Measurements from ENCODE around the gene PSMB3.

The PSMB3 gene

DNA sequence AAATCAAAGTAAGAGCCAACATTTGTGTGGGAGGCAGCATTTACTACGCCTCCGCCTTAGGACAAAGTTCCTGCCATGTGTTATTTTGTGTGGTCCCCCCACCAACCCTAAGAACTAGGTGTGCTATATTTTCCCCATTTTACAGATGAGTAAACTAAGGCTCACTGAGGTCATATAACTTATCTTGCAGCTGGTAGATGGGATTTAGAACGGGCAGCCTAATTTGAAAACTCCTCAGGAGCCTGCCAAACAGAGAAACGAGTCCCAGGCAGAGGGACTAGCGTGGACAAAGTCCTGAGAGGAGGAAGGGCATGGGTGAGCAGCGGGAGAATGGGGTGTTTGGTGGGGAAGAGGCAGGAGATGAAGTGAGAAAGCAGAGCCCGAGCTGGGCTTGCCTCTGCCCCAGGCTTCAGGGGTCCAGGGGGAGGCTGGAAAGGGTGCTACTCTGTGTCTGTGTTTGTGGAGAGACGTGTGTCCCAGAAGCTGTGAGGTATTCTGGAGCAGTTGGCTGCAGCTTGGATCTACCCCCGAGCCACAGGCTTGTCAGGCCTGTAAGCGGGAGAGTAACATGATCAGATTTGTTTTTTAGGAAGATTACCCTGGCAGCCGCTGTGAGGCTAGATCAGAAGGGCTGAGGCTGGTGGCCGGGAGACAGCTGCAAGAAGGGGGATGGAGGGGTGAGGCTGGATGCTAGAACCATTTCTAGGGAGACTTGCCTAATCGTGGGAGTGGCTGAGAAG is 42.5 kb upstream of the PSMB3 start:
- no peak overlapping the region for H3K4me3 ChIP-seq (ENCODE audit: low read depth in 1 of 2, low read length in 2 of 2)
- no peaks in the 10 kb centered on the region for H3K9me3 ChIP-seq (ENCODE audit: low read length)
- H3K4me1 ChIP-seq (ENCODE audit: insufficient read depth, low read length): peaks cover 12% of the 10 kb centered on the region
- H3K27ac ChIP-seq (ENCODE audit: low read depth, low read length): no peak overlapping the region
- no peak overlapping the region for H3K9ac ChIP-seq (ENCODE audit: low read length)
- H3K36me3 ChIP-seq (ENCODE audit: insufficient read depth, low read length): peaks cover 62% of the 10 kb centered on the region
- H3K27me3 ChIP-seq (ENCODE audit: control insufficient read depth in 1 of 2, insufficient read depth in 2 of 2, low read length in 2 of 2): no peaks in the 10 kb centered on the region

DNA sequence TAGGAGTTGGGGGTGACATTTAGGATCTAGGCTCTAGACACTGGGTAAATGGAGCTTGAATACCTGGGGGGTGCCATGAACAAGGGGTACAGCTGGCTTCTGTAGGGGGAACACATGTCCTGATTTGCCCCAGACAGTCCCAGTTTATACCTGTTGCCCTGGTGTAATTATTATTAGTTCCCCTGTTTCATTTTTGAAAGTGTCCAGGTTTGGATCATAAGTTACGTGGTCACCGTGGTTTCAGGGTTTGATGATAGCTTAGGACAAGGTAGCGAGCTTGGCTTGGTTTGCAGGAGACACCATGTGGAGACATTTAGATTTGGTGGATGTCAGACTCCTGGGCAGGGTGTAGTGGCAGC is 42.0 kb upstream of the PSMB3 start:
- no peaks in the 10 kb centered on the region for H3K9me3 ChIP-seq (ENCODE audit: low read length)
- no peaks in the 10 kb centered on the region for H3K27me3 ChIP-seq (ENCODE audit: control insufficient read depth in 1 of 2, insufficient read depth in 2 of 2, low read length in 2 of 2)
- no peak overlapping the region for H3K9ac ChIP-seq (ENCODE audit: low read length)
- H3K4me1 ChIP-seq (ENCODE audit: insufficient read depth, low read length): peaks cover 12% of the 10 kb centered on the region
- H3K36me3 ChIP-seq (ENCODE audit: insufficient read depth, low read length): peaks cover 65% of the 10 kb centered on the region
- no peak overlapping the region for H3K4me3 ChIP-seq (ENCODE audit: low read depth in 1 of 2, low read length in 2 of 2)
- no peak overlapping the region for H3K27ac ChIP-seq (ENCODE audit: low read depth, low read length)

DNA sequence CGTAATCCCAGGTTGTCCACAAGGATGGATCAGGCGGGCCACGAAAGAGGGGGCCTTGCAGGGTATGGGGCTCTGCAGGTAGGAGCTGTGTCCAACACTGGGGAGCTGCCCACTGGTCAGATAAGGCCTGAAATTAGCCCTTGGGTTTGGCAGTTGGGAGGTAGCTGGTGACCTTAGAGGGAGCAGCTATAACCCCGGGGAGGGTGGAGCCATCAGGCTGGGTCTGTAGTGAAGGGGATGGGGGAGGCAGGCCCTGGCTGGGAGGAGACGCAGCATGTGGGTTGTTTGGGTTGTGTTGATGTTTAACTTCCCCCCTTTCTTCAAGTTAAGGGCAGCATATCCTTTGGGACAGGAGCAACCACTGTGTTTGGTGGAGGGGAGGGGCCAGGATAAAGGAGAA is 41.6 kb upstream of the PSMB3 start:
- H3K27me3 ChIP-seq (ENCODE audit: control insufficient read depth in 1 of 2, insufficient read depth in 2 of 2, low read length in 2 of 2): no peaks in the 10 kb centered on the region
- H3K36me3 ChIP-seq (ENCODE audit: insufficient read depth, low read length): peaks cover 69% of the 10 kb centered on the region
- no peak overlapping the region for H3K9ac ChIP-seq (ENCODE audit: low read length)
- no peak overlapping the region for H3K4me3 ChIP-seq (ENCODE audit: low read depth in 1 of 2, low read length in 2 of 2)
- peaks cover 12% of the 10 kb centered on the region for H3K4me1 ChIP-seq (ENCODE audit: insufficient read depth, low read length)
- H3K27ac ChIP-seq (ENCODE audit: low read depth, low read length): no peak overlapping the region
- H3K9me3 ChIP-seq (ENCODE audit: low read length): no peaks in the 10 kb centered on the region

DNA sequence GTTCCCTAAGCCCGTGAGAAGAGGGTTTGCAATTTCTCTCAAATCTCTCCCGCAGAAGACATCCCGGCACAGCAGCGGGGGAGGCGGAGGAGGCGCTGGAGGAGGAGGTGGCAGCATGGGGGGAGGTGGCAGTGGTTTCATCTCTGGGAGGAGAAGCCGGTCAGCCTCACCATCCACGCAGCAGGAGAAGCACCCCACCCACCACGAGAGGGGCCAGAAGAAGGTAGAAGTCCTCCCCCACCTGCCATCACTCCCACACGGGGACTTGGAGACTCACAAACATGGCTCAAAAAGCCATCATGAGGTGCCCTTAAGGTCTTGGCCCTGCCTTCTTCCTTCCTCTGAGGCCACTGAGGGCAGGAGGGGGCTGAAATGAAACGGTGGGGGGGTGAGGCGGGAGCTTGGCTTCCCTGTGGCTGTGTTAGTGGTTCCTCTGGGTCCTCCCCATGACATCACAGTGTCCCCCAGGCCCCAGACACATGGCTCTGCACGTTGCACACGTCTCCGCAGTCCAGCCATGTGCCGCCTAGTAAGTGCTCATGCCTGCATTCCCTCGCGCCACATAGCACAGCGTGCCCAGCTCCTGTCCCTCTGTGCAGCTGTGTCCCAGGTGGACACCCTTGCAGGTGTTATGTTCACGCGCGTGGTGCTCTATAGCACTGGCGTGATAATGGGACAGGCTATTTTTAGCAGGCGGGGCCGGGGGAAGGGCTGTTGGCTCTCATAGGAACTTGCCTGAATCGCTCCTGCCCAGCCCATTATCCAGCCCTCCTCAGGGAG is 40.6 kb upstream of the PSMB3 start:
- no peak overlapping the region for H3K27ac ChIP-seq (ENCODE audit: low read depth, low read length)
- no peaks in the 10 kb centered on the region for H3K27me3 ChIP-seq (ENCODE audit: control insufficient read depth in 1 of 2, insufficient read depth in 2 of 2, low read length in 2 of 2)
- no peak overlapping the region for H3K9ac ChIP-seq (ENCODE audit: low read length)
- H3K9me3 ChIP-seq (ENCODE audit: low read length): no peaks in the 10 kb centered on the region
- no peak overlapping the region for H3K4me3 ChIP-seq (ENCODE audit: low read depth in 1 of 2, low read length in 2 of 2)
- peaks cover 4% of the 10 kb centered on the region for H3K4me1 ChIP-seq (ENCODE audit: insufficient read depth, low read length)
- H3K36me3 ChIP-seq (ENCODE audit: insufficient read depth, low read length): peaks cover 79% of the 10 kb centered on the region

DNA sequence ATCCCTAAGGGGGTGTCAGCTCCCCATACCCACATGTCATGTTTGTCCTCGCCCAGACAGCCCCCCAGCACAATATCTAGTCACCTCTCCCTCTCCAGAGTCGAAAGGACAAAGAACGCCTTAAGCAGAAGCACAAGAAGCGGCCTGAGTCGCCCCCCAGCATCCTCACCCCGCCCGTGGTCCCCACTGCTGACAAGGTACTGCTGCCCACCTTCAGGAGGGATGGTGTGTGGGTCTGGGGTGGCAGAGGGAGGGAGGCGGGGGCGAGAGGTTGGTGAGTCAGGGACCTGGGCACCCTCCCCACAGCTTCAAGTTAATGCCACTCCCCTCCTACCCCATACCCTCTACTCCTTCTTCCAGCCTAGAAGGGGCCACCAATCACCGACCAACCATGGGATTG is 39.9 kb upstream of the PSMB3 start:
- Histone ChIP-seq H3K27ac (ENCODE audit: low read depth, low read length) (no peak overlapping the region), H3K36me3 (ENCODE audit: insufficient read depth, low read length) (peaks cover 84% of the 10 kb centered on the region), H3K9me3 (ENCODE audit: low read length) (no peaks in the 10 kb centered on the region), H3K9ac (ENCODE audit: low read length) (no peak overlapping the region), H3K4me3 (ENCODE audit: low read depth in 1 of 2, low read length in 2 of 2) (no peak overlapping the region), H3K27me3 (ENCODE audit: control insufficient read depth in 1 of 2, insufficient read depth in 2 of 2, low read length in 2 of 2) (no peaks in the 10 kb centered on the region), H3K4me1 (ENCODE audit: insufficient read depth, low read length) (no peaks in the 10 kb centered on the region)

DNA sequence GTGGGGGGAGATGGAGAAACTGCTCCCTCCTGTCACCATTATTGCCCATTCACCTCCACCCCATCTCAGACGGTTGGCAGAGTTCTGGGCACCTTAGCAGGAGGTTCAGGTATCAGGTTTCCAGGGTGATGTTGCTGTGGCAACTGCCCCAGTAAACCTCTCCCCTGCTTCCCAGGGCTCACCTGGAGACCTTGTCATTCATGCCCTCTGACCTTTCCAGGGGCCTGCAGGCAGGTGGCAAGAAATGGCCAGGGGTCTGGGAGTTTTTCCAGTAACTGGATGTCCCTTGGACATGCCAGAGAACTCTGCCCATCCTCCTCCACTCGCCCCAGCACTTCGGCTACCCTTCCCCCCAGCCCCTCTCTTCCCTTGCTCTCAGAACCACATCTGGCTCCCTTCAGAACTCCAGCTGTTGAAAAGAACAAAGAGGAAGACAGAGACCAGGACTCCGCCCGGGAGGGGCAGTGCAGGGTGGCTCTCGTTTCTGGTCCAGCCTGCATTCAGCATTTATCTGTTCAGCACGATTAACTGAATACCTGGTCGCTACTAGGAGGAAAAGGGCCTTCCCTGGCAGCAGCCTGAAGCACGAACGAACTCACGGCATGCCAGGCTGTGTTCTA is 39.0 kb upstream of the PSMB3 start:
- H3K27ac ChIP-seq (ENCODE audit: low read depth, low read length): no peak overlapping the region
- H3K4me1 ChIP-seq (ENCODE audit: insufficient read depth, low read length): no peaks in the 10 kb centered on the region
- H3K9ac ChIP-seq (ENCODE audit: low read length): no peak overlapping the region
- no peak overlapping the region for H3K4me3 ChIP-seq (ENCODE audit: low read depth in 1 of 2, low read length in 2 of 2)
- H3K27me3 ChIP-seq (ENCODE audit: control insufficient read depth in 1 of 2, insufficient read depth in 2 of 2, low read length in 2 of 2): no peaks in the 10 kb centered on the region
- peaks cover 89% of the 10 kb centered on the region for H3K36me3 ChIP-seq (ENCODE audit: insufficient read depth, low read length)
- H3K9me3 ChIP-seq (ENCODE audit: low read length): no peaks in the 10 kb centered on the region

DNA sequence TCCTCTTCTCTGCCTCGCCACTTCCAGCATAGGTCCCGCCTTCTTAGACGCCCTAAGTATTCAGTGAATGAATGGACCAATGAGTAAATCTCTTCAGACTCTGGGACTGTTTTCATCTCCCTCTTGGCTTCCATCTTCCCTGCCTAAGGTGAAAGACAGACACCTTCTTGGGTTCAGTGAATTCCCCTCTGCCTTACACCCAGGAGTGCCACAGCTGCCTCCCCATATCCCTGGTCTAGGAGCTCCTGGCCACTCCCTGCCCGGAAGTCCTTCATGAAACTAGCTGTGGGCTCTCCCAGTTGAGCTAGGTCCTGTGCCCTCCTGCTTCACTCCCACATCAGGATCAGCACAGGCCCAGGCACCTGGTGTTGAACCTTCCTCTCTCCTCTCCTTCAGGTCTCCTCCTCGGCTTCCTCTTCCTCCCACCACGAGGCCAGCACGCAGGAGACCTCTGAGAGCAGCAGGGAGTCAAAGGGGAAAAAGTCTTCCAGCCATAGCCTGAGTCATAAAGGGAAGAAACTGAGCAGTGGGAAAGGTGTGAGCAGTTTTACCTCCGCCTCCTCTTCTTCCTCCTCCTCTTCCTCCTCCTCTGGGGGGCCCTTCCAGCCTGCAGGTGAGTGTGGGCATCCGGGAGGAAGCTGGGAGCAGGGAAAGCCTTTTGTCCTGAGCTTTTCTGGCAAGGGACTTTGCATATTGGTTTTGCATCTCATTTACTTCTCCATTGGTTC is 37.2 kb upstream of the PSMB3 start:
- Histone ChIP-seq H3K27me3 (ENCODE audit: control insufficient read depth in 1 of 2, insufficient read depth in 2 of 2, low read length in 2 of 2) (no peaks in the 10 kb centered on the region), H3K9me3 (ENCODE audit: low read length) (no peaks in the 10 kb centered on the region), H3K4me1 (ENCODE audit: insufficient read depth, low read length) (no peaks in the 10 kb centered on the region), H3K27ac (ENCODE audit: low read depth, low read length) (no peak overlapping the region), H3K36me3 (ENCODE audit: insufficient read depth, low read length) (peaks cover 84% of the 10 kb centered on the region), H3K4me3 (ENCODE audit: low read depth in 1 of 2, low read length in 2 of 2) (no peak overlapping the region), H3K9ac (ENCODE audit: low read length) (no peak overlapping the region)

DNA sequence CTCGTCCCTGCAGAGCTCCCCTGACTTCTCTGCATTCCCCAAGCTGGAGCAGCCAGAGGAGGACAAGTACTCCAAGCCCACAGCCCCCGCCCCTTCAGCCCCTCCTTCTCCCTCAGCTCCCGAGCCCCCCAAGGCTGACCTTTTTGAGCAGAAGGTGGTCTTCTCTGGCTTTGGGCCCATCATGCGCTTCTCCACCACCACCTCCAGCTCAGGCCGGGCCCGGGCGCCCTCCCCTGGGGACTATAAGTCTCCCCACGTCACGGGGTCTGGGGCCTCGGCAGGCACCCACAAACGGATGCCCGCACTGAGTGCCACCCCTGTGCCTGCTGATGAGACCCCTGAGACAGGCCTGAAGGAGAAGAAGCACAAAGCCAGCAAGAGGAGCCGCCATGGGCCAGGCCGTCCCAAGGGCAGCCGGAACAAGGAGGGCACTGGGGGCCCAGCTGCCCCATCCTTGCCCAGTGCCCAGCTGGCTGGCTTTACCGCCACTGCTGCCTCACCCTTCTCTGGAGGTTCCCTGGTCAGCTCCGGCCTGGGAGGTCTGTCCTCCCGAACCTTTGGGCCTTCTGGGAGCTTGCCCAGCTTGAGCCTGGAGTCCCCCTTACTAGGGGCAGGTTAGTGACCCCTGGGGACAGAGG is 36.1 kb upstream of the PSMB3 start:
- H3K9me3 ChIP-seq (ENCODE audit: low read length): no peaks in the 10 kb centered on the region
- peaks cover 84% of the 10 kb centered on the region for H3K36me3 ChIP-seq (ENCODE audit: insufficient read depth, low read length)
- no peak overlapping the region for H3K27ac ChIP-seq (ENCODE audit: low read depth, low read length)
- H3K9ac ChIP-seq (ENCODE audit: low read length): no peak overlapping the region
- no peaks in the 10 kb centered on the region for H3K27me3 ChIP-seq (ENCODE audit: control insufficient read depth in 1 of 2, insufficient read depth in 2 of 2, low read length in 2 of 2)
- H3K4me3 ChIP-seq (ENCODE audit: low read depth in 1 of 2, low read length in 2 of 2): no peak overlapping the region
- no peaks in the 10 kb centered on the region for H3K4me1 ChIP-seq (ENCODE audit: insufficient read depth, low read length)

DNA sequence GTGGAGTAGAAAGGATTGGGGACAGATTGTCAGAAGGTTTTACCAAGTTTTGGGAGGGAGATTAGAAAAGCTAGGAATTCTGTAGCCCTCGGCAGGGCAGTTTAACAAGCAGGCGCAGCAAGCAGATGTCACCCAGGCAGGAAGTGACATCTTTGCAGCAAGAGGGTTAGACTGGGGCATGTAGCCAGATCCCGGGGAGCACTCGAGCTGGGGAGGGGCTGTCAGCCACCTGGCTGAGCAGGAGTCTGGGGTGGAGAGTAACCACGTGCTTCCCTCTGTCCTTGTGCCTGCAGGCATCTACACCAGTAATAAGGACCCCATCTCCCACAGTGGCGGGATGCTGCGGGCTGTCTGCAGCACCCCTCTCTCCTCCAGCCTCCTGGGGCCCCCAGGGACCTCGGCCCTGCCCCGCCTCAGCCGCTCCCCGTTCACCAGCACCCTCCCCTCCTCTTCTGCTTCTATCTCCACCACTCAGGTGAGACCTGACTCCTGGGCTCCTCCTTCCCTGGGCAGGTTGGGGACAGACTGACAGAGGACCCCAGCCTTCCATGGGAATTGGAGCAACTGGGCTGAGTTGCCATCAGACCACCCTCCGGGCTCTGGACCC is 35.3 kb upstream of the PSMB3 start:
- Histone ChIP-seq H3K27ac (ENCODE audit: low read depth, low read length) (no peak overlapping the region), H3K27me3 (ENCODE audit: control insufficient read depth in 1 of 2, insufficient read depth in 2 of 2, low read length in 2 of 2) (no peaks in the 10 kb centered on the region), H3K4me1 (ENCODE audit: insufficient read depth, low read length) (no peaks in the 10 kb centered on the region), H3K9me3 (ENCODE audit: low read length) (no peaks in the 10 kb centered on the region), H3K36me3 (ENCODE audit: insufficient read depth, low read length) (peaks cover 79% of the 10 kb centered on the region), H3K9ac (ENCODE audit: low read length) (no peak overlapping the region), H3K4me3 (ENCODE audit: low read depth in 1 of 2, low read length in 2 of 2) (no peak overlapping the region)

DNA sequence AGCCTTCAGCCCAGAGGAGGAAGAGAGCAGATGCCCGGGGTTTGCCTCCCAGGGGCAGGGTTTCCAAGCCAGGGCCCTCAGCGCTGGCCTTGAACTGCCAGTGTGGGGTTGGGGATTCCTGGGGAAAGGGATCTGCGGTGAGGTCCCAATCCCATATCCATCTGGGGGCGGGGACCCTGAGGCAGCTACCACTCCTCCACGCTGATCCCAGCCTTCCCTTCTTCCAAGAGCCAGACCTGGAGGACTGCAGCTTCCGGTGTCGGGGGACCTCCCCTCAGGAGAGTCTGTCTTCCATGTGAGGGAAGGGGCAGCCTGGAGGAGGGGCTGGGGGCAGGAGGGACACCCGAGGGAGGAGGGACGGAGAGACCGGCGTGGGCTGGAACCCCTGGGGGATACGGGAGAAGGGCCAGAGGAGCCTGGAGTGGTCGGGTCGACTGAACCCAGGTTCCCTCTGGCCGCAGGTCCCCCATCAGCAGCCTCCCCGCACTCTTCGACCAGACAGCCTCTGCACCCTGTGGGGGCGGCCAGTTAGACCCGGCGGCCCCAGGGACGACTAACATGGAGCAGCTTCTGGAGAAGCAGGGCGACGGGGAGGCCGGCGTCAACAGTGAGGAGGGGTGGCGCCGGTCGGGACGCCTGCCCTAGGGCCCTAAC is 33.1 kb upstream of the PSMB3 start:
- Histone ChIP-seq H3K4me1 (ENCODE audit: insufficient read depth, low read length) (peaks cover 4% of the 10 kb centered on the region), H3K36me3 (ENCODE audit: insufficient read depth, low read length) (peaks cover 57% of the 10 kb centered on the region), H3K4me3 (ENCODE audit: low read depth in 1 of 2, low read length in 2 of 2) (no peak overlapping the region), H3K9ac (ENCODE audit: low read length) (no peak overlapping the region), H3K27ac (ENCODE audit: low read depth, low read length) (no peak overlapping the region), H3K9me3 (ENCODE audit: low read length) (no peaks in the 10 kb centered on the region), H3K27me3 (ENCODE audit: control insufficient read depth in 1 of 2, insufficient read depth in 2 of 2, low read length in 2 of 2) (no peaks in the 10 kb centered on the region)
